Panc1 (cell line): ENCODE measurements around the gene OR1E1. TPM values are rescaled to one million over a fixed set of nuclear protein-coding genes. Genes with fewer than 3 reads are reported as not detected.

ENCODE experiments used
- ATAC-seq: fragments of 200-7000 bp; cut with Tn5 transposase; 2 replicates; pipeline ENCODE4 v1.9.1; 2020; ENCODE audit warnings: mild to moderate bottlenecking, moderate library complexity
- Bru-seq: library from RNA; stranded (reverse); fragments of 400-500 nt; gene quantifications from one replicate; lab custom pipeline; 2021; lab: Mats Ljungman, UMichigan
- BruChase-seq, 2 experiments: library from RNA; stranded (reverse); fragments of 400-500 nt; gene quantifications; one replicate each; lab custom pipeline; 2021; lab: Mats Ljungman, UMichigan
- BruUV-seq: library from RNA; stranded (reverse); fragments of 400-500 nt; replicated peaks from 2 replicates; lab custom pipeline; 2021; lab: Mats Ljungman, UMichigan
- CTCF ChIA-PET: fragments of 300-600 bp; sonication (Branson Sonifier 250); formaldehyde crosslinking; loops from one replicate; lab custom pipeline; 2022; ENCODE audit warnings: antibody characterized with exemption; lab: Charles Lee
- POLR2A ChIA-PET: fragments of 300-600 bp; sonication (Branson Sonifier 250); formaldehyde crosslinking; loops from one replicate; lab custom pipeline; 2022; ENCODE audit warnings: antibody characterized with exemption; lab: Charles Lee
- DNase-seq: peaks from one replicate; pipeline ENCODE4 v3.0.0-alpha.2; 2010; ENCODE audit warnings: low read depth, low spot score
- H3K27ac ChIP-seq: 2 replicates; pipeline ENCODE4 v1.5.1; 2011; ENCODE audit warnings: mild to moderate bottlenecking, low read length, inconsistent platforms
- H3K27me3 ChIP-seq: fragments of 200-500 bp; sonication (Bioruptor generic); 2 replicates; pipeline ENCODE4 v1.6.0; 2014; ENCODE audit warnings: low read length, inconsistent platforms; ENCODE audit not compliant: control insufficient read depth, insufficient read depth
- H3K36me3 ChIP-seq: fragments of 200-500 bp; sonication (Bioruptor generic); 2 replicates; pipeline ENCODE4 v1.5.1; 2014; ENCODE audit warnings: inconsistent platforms, mild to moderate bottlenecking, low read length, moderate library complexity; ENCODE audit not compliant: control insufficient read depth, insufficient read depth
- H3K4me1 ChIP-seq: 2 replicates; pipeline ENCODE4 v1.5.1; 2011; ENCODE audit warnings: inconsistent platforms, mild to moderate bottlenecking, low read length, moderate library complexity; ENCODE audit not compliant: control insufficient read depth, insufficient read depth
- H3K4me3 ChIP-seq, 2 experiments: 2 replicates each; pipeline ENCODE4 v1.5.1; 2011 to 2012; ENCODE audit warnings: low read depth in 2 of 2, low read length in 2 of 2, mild to moderate bottlenecking in 2 of 2, inconsistent platforms in 1 of 2, moderate library complexity in 1 of 2
- H3K9me3 ChIP-seq: fragments of 200-500 bp; sonication (Bioruptor generic); 2 replicates; pipeline ENCODE4 v1.5.1; 2014; ENCODE audit warnings: low read depth, mild to moderate bottlenecking, inconsistent platforms, low read length, moderate library complexity; ENCODE audit not compliant: control insufficient read depth, insufficient read depth
- CTCF ChIP-seq: fragments of 450-650 bp; IDR thresholded peaks from 2 replicates; pipeline ENCODE4 v1.5.1; 2017; ENCODE audit warnings: mild to moderate bottlenecking
- POLR2AphosphoS5 ChIP-seq: IDR thresholded peaks from 2 replicates; pipeline ENCODE4 v1.6.1; 2012; ENCODE audit warnings: mild to moderate bottlenecking, low read depth, low read length, moderate library complexity
- REST ChIP-seq, 2 experiments: IDR thresholded peaks; 2 replicates each; pipeline ENCODE4 v1.6.1; 2011 to 2012; ENCODE audit warnings: low read depth in 2 of 2, control low read depth in 1 of 2, low read length in 1 of 2, mild to moderate bottlenecking in 1 of 2, moderate library complexity in 1 of 2; ENCODE audit not compliant: insufficient read depth in 1 of 2
- SIN3A ChIP-seq: IDR thresholded peaks from 2 replicates; pipeline ENCODE4 v1.6.1; 2012; ENCODE audit warnings: low read depth, mild to moderate bottlenecking, low read length, moderate library complexity, borderline replicate concordance; ENCODE audit not compliant: insufficient read depth
- TCF7L2 ChIP-seq: IDR thresholded peaks from 2 replicates; pipeline ENCODE4 v1.6.1; 2011; ENCODE audit warnings: mild to moderate bottlenecking, low read depth, low read length, inconsistent platforms
- in situ Hi-C: cut with HindIII; loops from 2 replicates; pipeline ENCODE4 v1.10.0; 2016; ENCODE audit warnings: low sequenced_read_pairs, low pct_unique_long_range_greater_than_20kb
- intact Hi-C: fragments of 100-400 bp; cut with micrococcal nuclease; formaldehyde crosslinking; loops from one replicate; pipeline ENCODE4 v1.10.0; 2022; ENCODE audit not compliant: unreplicated experiment
- long read RNA-seq: library from polyadenylated mRNA; unstranded; transcript quantifications from one replicate; pipeline ENCODE4 v2.0.0, GENCODE V29; 2021; ENCODE audit not compliant: unreplicated experiment
- polyA plus RNA-seq: library from polyadenylated mRNA; unstranded; fragments of >200 nt; gene quantifications from one replicate; pipeline ENCODE4 v1.2.1, GENCODE V29; 2012; ENCODE audit warnings: missing spikeins; ENCODE audit not compliant: insufficient read length
- total RNA-seq: library from RNA; stranded (reverse); gene quantifications from one replicate; pipeline ENCODE4 v1.2.1, GENCODE V29; 2021; ENCODE audit not compliant: unreplicated experiment

OR1E1 gene
- total RNA-seq (not detected), Bru-seq, nascent RNA (not detected), BruChase-seq, experiment 1, labeled RNA remaining after a 2-hour chase (not detected), BruChase-seq, experiment 2, labeled RNA remaining after a 6-hour chase (not detected)
- not detected for polyA plus RNA-seq
- long read RNA-seq, result 0 reads

- Histone ChIP-seq H3K4me3 (no peak within 1 kb of the TSS), H3K27ac (no peak within 1 kb of the TSS), H3K36me3 (no peaks in the 10 kb centered on the region), H3K27me3 (no peaks in the 10 kb centered on the region; the same call in 1 of the 2 replicates), H3K9me3 (no peaks in the 10 kb centered on the region), H3K4me1 (no peaks in the 10 kb centered on the region)
- ChIA-PET CTCF (no interaction called here), POLR2A (no interaction called here)
- TF ChIP-seq TCF7L2, result no peak
- no peak for TF ChIP-seq CTCF
- TF ChIP-seq REST (IDR thresholded peaks at IDR 0.05; ENCODE audit: insufficient read depth in 1 of 2, low read depth in 2 of 2, low read length in 1 of 2), result no peak
- no peak for TF ChIP-seq POLR2AphosphoS5
- no peak for TF ChIP-seq SIN3A
- intact Hi-C loops (no loop called here), in situ Hi-C loops (no loop called here)
- BruUV-seq, result no TSS peak
- DNase-seq (no peak), ATAC-seq (no peak)
These were observed at the start of gene OR1E1 for GRCh38 chr17:3398310-3398709. Gene OR1E1, minus strand, starts transcription at chr17:3398410. Its CDS starts 0 bp downstream, at chr17:3398410.

- CTCF ChIA-PET, result no interaction called here
- peaks cover 2% of the 10 kb centered on the region; the same call in 1 of the 2 replicates for H3K27me3 ChIP-seq
- no peaks in the 10 kb centered on the region for H3K36me3 ChIP-seq
- H3K9me3 ChIP-seq, result no peaks in the 10 kb centered on the region
- POLR2A ChIA-PET, result no interaction called here
- no peak overlapping the region for H3K4me3 ChIP-seq
- intact Hi-C loops (no loop called here), in situ Hi-C loops (no loop called here)
- DNase-seq (no peak), ATAC-seq (no peak)
- no peaks in the 10 kb centered on the region for H3K4me1 ChIP-seq
- H3K27ac ChIP-seq, result no peak overlapping the region
- no peak for TF ChIP-seq POLR2AphosphoS5
- TF ChIP-seq CTCF, result peak; percentile 47
- no peak for TF ChIP-seq TCF7L2
- no peak for TF ChIP-seq REST (IDR thresholded peaks at IDR 0.05; ENCODE audit: insufficient read depth in 1 of 2, low read depth in 2 of 2, low read length in 1 of 2)
- no TSS peak for BruUV-seq
These were observed 49.4 kb upstream of the OR1E1 start for GRCh38 chr17:3447625-3448024.
